Uterus (tissue), 4 donors: Measurements from ENCODE around the gene TESK2. TPM values are rescaled to one million over a fixed set of nuclear protein-coding genes. Genes with fewer than 3 reads are reported as not detected.
A peak's percentile ranks its signal among the peaks of the same experiment; 100 is the strongest.

Experiments
- DNase-seq, 2 donors: peaks; one replicate each; pipeline ENCODE4 v3.0.0-alpha.2; 2019 to 2020
- H3K27ac ChIP-seq, 2 donors: fragments of 200-600 bp; sonication (generic); 1 replicate in 1 of 2; 2 replicates in 1 of 2; pipeline ENCODE4 v1.5.1; 2016 to 2018
- H3K27me3 ChIP-seq, 2 donors: fragments of 200-600 bp; sonication (generic); one replicate each; pipeline ENCODE4 v1.5.1; 2018 to 2019; ENCODE audit warnings: control low read depth in 1 of 2
- H3K36me3 ChIP-seq, 2 donors: fragments of 200-600 bp; sonication (generic); one replicate each; pipeline ENCODE4 v1.5.1; 2019; ENCODE audit warnings: control low read depth in 1 of 2
- H3K4me1 ChIP-seq, 2 donors: fragments of 200-600 bp; sonication (generic); one replicate each; pipeline ENCODE4 v1.5.1; 2018 to 2019; ENCODE audit warnings: control low read depth in 1 of 2
- H3K4me3 ChIP-seq, 2 donors: fragments of 200-600 bp; sonication (generic); 1 replicate in 1 of 2; 2 replicates in 1 of 2; pipeline ENCODE4 v1.5.1; 2018 to 2019; ENCODE audit warnings: mild to moderate bottlenecking in 1 of 2
- H3K9me3 ChIP-seq, 2 donors: fragments of 200-600 bp; sonication (generic); one replicate each; pipeline ENCODE4 v1.5.1; 2019; ENCODE audit warnings: control low read depth in 1 of 2
- CTCF ChIP-seq, 4 experiments: fragments of 200-600 bp in 2 of 4; fragments of 450-650 bp in 2 of 4; sonication (generic) in 2 of 4; IDR thresholded peaks; one replicate each; pipeline ENCODE4 v1.5.1; 2016 to 2019; ENCODE audit warnings: antibody characterized with exemption in 4 of 4, mild to moderate bottlenecking in 2 of 4, moderate library complexity in 1 of 4
- POLR2A ChIP-seq, 2 donors: fragments of 450-650 bp; IDR thresholded peaks; one replicate each; pipeline ENCODE4 v1.6.1; 2016; ENCODE audit warnings: antibody characterized with exemption in 2 of 2, mild to moderate bottlenecking in 1 of 2, moderate library complexity in 1 of 2
- intact Hi-C: fragments of 100-400 bp; cut with DNase I; formaldehyde crosslinking; loops from one replicate; pipeline ENCODE4 v1.15.1; 2023; ENCODE audit warnings: low total_unique reads
- total RNA-seq, 4 donors: library from RNA; depleted of rRNA in 3 of 4; stranded (reverse); fragments of >200 nt in 3 of 4; gene quantifications; one replicate each; pipeline versions ENCODE4 v1.1.0 to v1.2.4, GENCODE V29; 2014 to 2023
- donor health status: DM: yes; HTN: yes; CAD: no.

Gene TESK2
- total RNA-seq, 4 donors from 2014 or later = 0.29 to 7.5 (median 2.1) TPM

- intact Hi-C loops = no loop called here
- H3K4me3 ChIP-seq = no peak overlapping the region
- H3K27me3 ChIP-seq = no peaks in the 10 kb centered on the region
- H3K9me3 ChIP-seq = no peaks in the 10 kb centered on the region
- TF ChIP-seq POLR2A (IDR thresholded peaks at IDR 0.05) (no peak), CTCF (IDR thresholded peaks at IDR 0.05) (no peak)
- no peaks in the 10 kb centered on the region for H3K4me1 ChIP-seq
- H3K27ac ChIP-seq = no peak overlapping the region
- no peak for DNase-seq
- no peaks in the 10 kb centered on the region for H3K36me3 ChIP-seq
Observed at GRCh38 chr1:45507893-45508292, 16.9 kb upstream of the TESK2 start.

GRCh38 chr1:45507195-45507594, 16.2 kb upstream of the TESK2 start:
- Histone ChIP-seq H3K27ac (no peak overlapping the region), H3K36me3 (no peaks in the 10 kb centered on the region), H3K9me3 (no peaks in the 10 kb centered on the region), H3K27me3 (no peaks in the 10 kb centered on the region), H3K4me1 (no peaks in the 10 kb centered on the region), H3K4me3 (no peak overlapping the region)
- no peak for DNase-seq
- TF ChIP-seq POLR2A (IDR thresholded peaks at IDR 0.05) (no peak), CTCF (IDR thresholded peaks at IDR 0.05) (no peak)
- intact Hi-C loops = no loop called here

- DNase-seq = no peak
- intact Hi-C loops = no loop called here
- no peak for TF ChIP-seq CTCF (IDR thresholded peaks at IDR 0.05)
- TF ChIP-seq POLR2A (IDR thresholded peaks at IDR 0.05) = no peak
Observed at GRCh38 chr1:45503462-45504360, 12.7 kb upstream of the TESK2 start.

DNA sequence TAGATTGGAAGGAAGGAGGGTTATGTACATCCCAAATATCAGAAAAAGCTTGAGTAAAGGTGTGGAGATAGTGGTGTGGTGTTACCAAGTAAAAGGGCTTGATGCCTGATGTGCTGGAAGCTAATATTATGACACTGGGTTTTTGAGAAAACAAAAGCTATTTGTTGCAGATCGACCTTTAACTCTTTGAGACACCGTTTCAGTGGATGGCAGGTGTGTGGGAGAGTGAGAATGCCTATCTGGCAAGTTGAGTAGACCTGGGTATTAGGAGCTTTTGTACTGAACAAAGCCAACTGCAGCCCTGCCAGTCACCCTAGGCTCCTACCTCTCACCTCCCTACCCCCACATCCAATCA, 10.5 kb upstream of the TESK2 start:
- no peak overlapping the region for H3K4me3 ChIP-seq
- intact Hi-C loops = no loop called here
- TF ChIP-seq CTCF (IDR thresholded peaks at IDR 0.05) (no peak), POLR2A (IDR thresholded peaks at IDR 0.05) (no peak)
- H3K27ac ChIP-seq = no peak overlapping the region
- no peaks in the 10 kb centered on the region for H3K27me3 ChIP-seq
- peaks cover 0 to 7% of the 10 kb centered on the region in 2 donors for H3K4me1 ChIP-seq
- H3K36me3 ChIP-seq = no peaks in the 10 kb centered on the region
- no peak for DNase-seq
- no peaks in the 10 kb centered on the region for H3K9me3 ChIP-seq

More at GRCh38 chr1:45503462-45504360, 12.7 kb upstream of the TESK2 start:
- Histone ChIP-seq H3K27ac (no peak overlapping the region), H3K27me3 (no peaks in the 10 kb centered on the region), H3K9me3 (no peaks in the 10 kb centered on the region), H3K4me1 (peaks cover 0 to 7% of the 10 kb centered on the region in 2 donors), H3K4me3 (no peak overlapping the region), H3K36me3 (no peaks in the 10 kb centered on the region)

- DNase-seq = no peak
- H3K4me3 ChIP-seq = peak overlapping the region; percentile 50 to 63
- H3K27ac ChIP-seq = peak overlapping the region; percentile 74 to 80
- H3K4me1 ChIP-seq = peaks cover 0 to 7% of the 10 kb centered on the region in 2 donors
- no peaks in the 10 kb centered on the region for H3K9me3 ChIP-seq
- no peaks in the 10 kb centered on the region for H3K27me3 ChIP-seq
- no peaks in the 10 kb centered on the region for H3K36me3 ChIP-seq
- intact Hi-C loops = loop anchor here (10.0 kb wide), 1 partner anchor 155 kb away; the partner anchor contains the start of genes MUTYH and TOE1
- TF ChIP-seq POLR2A (IDR thresholded peaks at IDR 0.05) (no peak), CTCF (IDR thresholded peaks at IDR 0.05) (no peak)
Observed at GRCh38 chr1:45499415-45499769, 8.4 kb upstream of the TESK2 start.
